Transverse colon (tissue), 3 donors: Measurements from ENCODE around the gene EYA2.

ENCODE experiments used
- POLR2A ChIP-seq: fragments of 450-650 bp; IDR thresholded peaks from one replicate; pipeline ENCODE4 v1.6.1; 2016; ENCODE audit warnings: antibody characterized with exemption, mild to moderate bottlenecking, moderate library complexity
- TF ChIP-seq, protein P1 (sequence below), 5 experiments: fragments of 200-600 bp in 3 of 5; fragments of 450-650 bp in 2 of 5; sonication (generic) in 3 of 5; IDR thresholded peaks; 1 replicate in 2 of 5; 2 replicates in 3 of 5; pipeline ENCODE4 v1.5.1; 2016 to 2017; ENCODE audit warnings: antibody characterized with exemption in 5 of 5, inconsistent platforms in 3 of 5, mild to moderate bottlenecking in 2 of 5, moderate library complexity in 1 of 5

DNA sequence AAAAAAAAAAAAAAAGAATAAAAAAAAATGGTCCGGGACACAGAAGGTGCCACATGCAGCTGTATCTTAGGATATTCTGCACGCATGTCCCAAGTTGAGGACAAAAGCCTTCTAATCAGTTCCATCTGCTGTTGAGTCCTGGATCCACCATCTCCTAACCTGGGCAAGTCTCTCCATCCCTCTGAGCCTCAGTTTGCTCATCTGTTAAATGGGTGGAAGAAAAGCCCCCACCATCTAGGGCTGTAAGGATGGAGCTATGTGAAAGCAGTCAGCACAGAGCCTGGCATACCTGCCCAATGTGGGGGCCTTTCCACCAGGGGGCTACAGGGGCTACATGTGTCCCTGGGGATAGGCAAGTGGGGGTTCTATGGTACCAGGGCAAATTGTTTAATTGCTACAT lies 253.4 kb downstream of the EYA2 start:
- TF ChIP-seq POLR2A: no peak
- TF ChIP-seq, protein P1, sequence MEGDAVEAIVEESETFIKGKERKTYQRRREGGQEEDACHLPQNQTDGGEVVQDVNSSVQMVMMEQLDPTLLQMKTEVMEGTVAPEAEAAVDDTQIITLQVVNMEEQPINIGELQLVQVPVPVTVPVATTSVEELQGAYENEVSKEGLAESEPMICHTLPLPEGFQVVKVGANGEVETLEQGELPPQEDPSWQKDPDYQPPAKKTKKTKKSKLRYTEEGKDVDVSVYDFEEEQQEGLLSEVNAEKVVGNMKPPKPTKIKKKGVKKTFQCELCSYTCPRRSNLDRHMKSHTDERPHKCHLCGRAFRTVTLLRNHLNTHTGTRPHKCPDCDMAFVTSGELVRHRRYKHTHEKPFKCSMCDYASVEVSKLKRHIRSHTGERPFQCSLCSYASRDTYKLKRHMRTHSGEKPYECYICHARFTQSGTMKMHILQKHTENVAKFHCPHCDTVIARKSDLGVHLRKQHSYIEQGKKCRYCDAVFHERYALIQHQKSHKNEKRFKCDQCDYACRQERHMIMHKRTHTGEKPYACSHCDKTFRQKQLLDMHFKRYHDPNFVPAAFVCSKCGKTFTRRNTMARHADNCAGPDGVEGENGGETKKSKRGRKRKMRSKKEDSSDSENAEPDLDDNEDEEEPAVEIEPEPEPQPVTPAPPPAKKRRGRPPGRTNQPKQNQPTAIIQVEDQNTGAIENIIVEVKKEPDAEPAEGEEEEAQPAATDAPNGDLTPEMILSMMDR (IDR thresholded peaks at IDR 0.05): no peak
